GM23338 (cell line): ENCODE data around the gene HADHB. TPM values are rescaled to one million over a fixed set of nuclear protein-coding genes. Genes with fewer than 3 reads are reported as not detected.
"Not testable (repeated sequence)": the region's sequence is repeated elsewhere in the genome, so short reads cannot be mapped to it uniquely, and the experiment has no call there.

ENCODE experiments used
- ATAC-seq: fragments of 200-7000 bp; cut with Tn5 transposase; 3 replicates; pipeline ENCODE4 v1.9.1; 2020
- DNase-seq: peaks from one replicate; pipeline ENCODE4 v3.0.0-alpha.2; 2015; ENCODE audit warnings: low spot score
- H2AFZ ChIP-seq: fragments of 200-600 bp; sonication (generic); 2 replicates; pipeline ENCODE4 v1.8.0; 2016; ENCODE audit warnings: antibody characterized with exemption, mild to moderate bottlenecking, moderate library complexity
- H3F3A ChIP-seq: fragments of 200-600 bp; sonication (generic); replicated peaks from 2 replicates; pipeline ENCODE4 v1.8.0; 2017; ENCODE audit warnings: antibody characterized with exemption, mixed run types, low read depth
- H3K27ac ChIP-seq: fragments of 200-600 bp; sonication (generic); 2 replicates; pipeline ENCODE4 v1.6.1; 2016; ENCODE audit warnings: low read depth
- H3K27me3 ChIP-seq: fragments of 200-600 bp; sonication (generic); 2 replicates; pipeline ENCODE4 v1.8.0; 2016; ENCODE audit warnings: mild to moderate bottlenecking, mixed run types, moderate library complexity; ENCODE audit not compliant: insufficient read depth
- H3K36me3 ChIP-seq: fragments of 200-600 bp; sonication (generic); 2 replicates; pipeline ENCODE4 v1.8.0; 2016; ENCODE audit warnings: mild to moderate bottlenecking; ENCODE audit not compliant: insufficient read depth
- H3K4me1 ChIP-seq: fragments of 200-600 bp; sonication (generic); 2 replicates; pipeline ENCODE4 v1.8.0; 2016; ENCODE audit warnings: mild to moderate bottlenecking, moderate library complexity; ENCODE audit not compliant: insufficient read depth
- H3K4me2 ChIP-seq: fragments of 200-600 bp; sonication (generic); 2 replicates; pipeline ENCODE4 v1.7.1; 2017; ENCODE audit warnings: mixed run types
- H3K4me3 ChIP-seq: fragments of 200-600 bp; sonication (generic); 2 replicates; pipeline ENCODE4 v1.6.1; 2016; ENCODE audit warnings: mixed run types
- H3K79me2 ChIP-seq: fragments of 200-600 bp; sonication (generic); replicated peaks from 2 replicates; pipeline ENCODE4 v1.8.0; 2017; ENCODE audit warnings: mild to moderate bottlenecking; ENCODE audit not compliant: insufficient read depth
- H3K9me2 ChIP-seq: fragments of 200-600 bp; sonication (generic); 2 replicates; pipeline ENCODE4 v1.8.0; 2017; ENCODE audit not compliant: insufficient read depth
- H4K20me1 ChIP-seq: fragments of 200-600 bp; sonication (generic); replicated peaks from 2 replicates; pipeline ENCODE4 v1.8.0; 2017; ENCODE audit warnings: mild to moderate bottlenecking; ENCODE audit not compliant: insufficient read depth
- H3K27ac Mint-ChIP-seq: 2 replicates; pipeline ENCODE4 v1.8.0; 2020; ENCODE audit warnings: inconsistent platforms, mild to moderate bottlenecking, moderate library complexity, mixed read lengths
- H3K27me3 Mint-ChIP-seq: 3 replicates; pipeline ENCODE4 v1.8.0; 2022; ENCODE audit warnings: low read depth, mild to moderate bottlenecking, moderate library complexity, mixed read lengths, inconsistent platforms; ENCODE audit not compliant: insufficient read depth, poor library complexity
- H3K36me3 Mint-ChIP-seq: 3 replicates; pipeline ENCODE4 v1.8.0; 2021; ENCODE audit warnings: low read depth, mild to moderate bottlenecking, inconsistent platforms, moderate library complexity, mixed read lengths
- H3K4me1 Mint-ChIP-seq: 3 replicates; pipeline ENCODE4 v1.8.0; 2020; ENCODE audit warnings: mild to moderate bottlenecking, inconsistent platforms, mixed read lengths
- H3K4me3 Mint-ChIP-seq: 3 replicates; pipeline ENCODE4 v1.8.0; 2021; ENCODE audit warnings: moderate library complexity, mild to moderate bottlenecking, inconsistent platforms, mixed read lengths
- H3K9me3 Mint-ChIP-seq: 3 replicates; pipeline ENCODE4 v1.8.0; 2020; ENCODE audit warnings: moderate library complexity, mild to moderate bottlenecking, inconsistent platforms, mixed read lengths
- CTCF ChIP-seq, 2 experiments: fragments of 200-600 bp in 1 of 2; sonication (generic) in 1 of 2; conservative IDR thresholded peaks; 2 replicates each; pipeline versions ENCODE4 v1.5.1 to v1.6.1; 2016 to 2017; ENCODE audit warnings: antibody characterized with exemption in 2 of 2, low read depth in 2 of 2, mild to moderate bottlenecking in 2 of 2, moderate library complexity in 1 of 2
- EZH2phosphoT487 ChIP-seq: fragments of 200-600 bp; sonication (generic); IDR thresholded peaks from one replicate; pipeline ENCODE4 v1.8.1; 2018; ENCODE audit warnings: antibody characterized with exemption; ENCODE audit not compliant: unreplicated experiment
- NANOG ChIP-seq: IDR thresholded peaks from 2 replicates; pipeline ENCODE4 v1.6.1; 2016; ENCODE audit warnings: antibody characterized with exemption, borderline replicate concordance
- ZNF462 ChIP-seq: fragments of 250-450 bp; sonication (Bioruptor Pico); IDR thresholded peaks from 2 replicates; pipeline ENCODE4 v1.5.0; 2020; ENCODE audit warnings: mild to moderate bottlenecking, moderate library complexity
- polyA plus RNA-seq: library from polyadenylated mRNA; unstranded; fragments of >200 nt; fragmentation: Nextera tagmentation; extraction: Ambion mirVana; gene quantifications from 2 replicates; pipeline ENCODE4 v1.2.1, GENCODE V29; 2016
- total RNA-seq: library from RNA; depleted of rRNA; stranded (reverse); fragments of >200 nt; shearing (Covaris generic); gene quantifications from 2 replicates; pipeline ENCODE4 v1.2.3, GENCODE V29; 2014

Gene HADHB
- total and polyA plus RNA-seq, 2 experiments from 2014 or later = 41.1 to 43.4 TPM

DNA sequence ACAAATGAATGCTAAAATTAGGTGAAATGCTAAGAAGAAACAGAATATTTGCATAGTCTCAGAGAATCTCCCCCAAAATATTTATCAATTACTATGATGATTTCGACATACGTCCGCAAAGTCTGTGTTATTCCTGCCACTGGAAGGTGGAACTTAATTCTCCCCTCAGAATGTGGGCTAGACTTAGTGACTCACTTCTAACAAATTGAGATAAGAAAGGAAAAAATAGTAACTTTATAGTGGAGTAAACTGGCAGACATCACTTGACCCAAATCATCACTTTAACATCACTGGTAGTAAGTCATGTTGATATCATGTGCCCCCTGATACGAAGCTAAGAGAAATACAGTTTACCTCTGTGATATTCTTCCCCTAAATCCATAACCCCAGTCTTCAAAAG, 23.5 kb downstream of the HADHB start (continued):
- TF ChIP-seq ZNF462 (CRISPR knock-in tag) = no peak
- TF ChIP-seq NANOG = no peak

GRCh38 chr2:26268670-26269385, 24.1 kb downstream of the HADHB start:
- not testable (repeated sequence) for H3K9me3 Mint-ChIP-seq, H3K9me2 ChIP-seq, H3K36me3 Mint-ChIP-seq, H3K79me2 ChIP-seq, H3K4me3 Mint-ChIP-seq, H3K36me3 ChIP-seq, H3K27me3 Mint-ChIP-seq, H3F3A ChIP-seq, DNase-seq, H3K27me3 ChIP-seq, H3K4me1 ChIP-seq, ATAC-seq, H3K4me2 ChIP-seq, H3K27ac ChIP-seq, H3K27ac Mint-ChIP-seq, H3K4me1 Mint-ChIP-seq, H2AFZ ChIP-seq, H3K4me3 ChIP-seq, H4K20me1 ChIP-seq

GRCh38 chr2:26269571-26270158, 24.9 kb downstream of the HADHB start:
- Histone ChIP-seq H3K4me2 (no peak overlapping the region), H3K4me1 (no peaks in the 10 kb centered on the region), H3K79me2 (no peaks in the 10 kb centered on the region), H3K9me2 (no peaks in the 10 kb centered on the region), H4K20me1 (no peaks in the 10 kb centered on the region), H3K36me3 (peaks cover 4% of the 10 kb centered on the region; the same call in 1 of the 2 replicates), H3K4me3 (no peak overlapping the region), H3F3A (no peaks in the 10 kb centered on the region), H3K27me3 (no peaks in the 10 kb centered on the region), H3K27ac (no peak overlapping the region), H2AFZ (no peak overlapping the region)
- Mint-ChIP-seq H3K27ac (no peak overlapping the region), H3K9me3 (no peaks in the 10 kb centered on the region), H3K27me3 (no peaks in the 10 kb centered on the region), H3K36me3 (peaks cover 2% of the 10 kb centered on the region; the same call in 1 of the 3 replicates), H3K4me1 (no peaks in the 10 kb centered on the region), H3K4me3 (no peak overlapping the region)
- DNase-seq (no peak), ATAC-seq (no peak)
- no peak for TF ChIP-seq CTCF (conservative IDR thresholded peaks at IDR 0.05; ENCODE audit: low read depth in 2 of 2)
- TF ChIP-seq EZH2phosphoT487 = no peak
